Measurements from ENCODE around the gene AP2A2. TPM values are rescaled to one million over a fixed set of nuclear protein-coding genes. Genes with fewer than 3 reads are reported as not detected.
A peak's percentile ranks its signal among the peaks of the same experiment; 100 is the strongest.

The AP2A2 gene
- total RNA-seq, 1 experiment from 2014 or later, result 39.4 TPM

GRCh38 chr11:1041149-1041467 lies 115.4 kb downstream of the AP2A2 start:
- Histone ChIP-seq H3F3A (ENCODE audit: insufficient read depth, low read depth) (no peaks in the 10 kb centered on the region; the same call in 1 of the 2 replicates), H3K79me2 (ENCODE audit: low read depth) (no peaks in the 10 kb centered on the region), H3K9me3 (ENCODE audit: insufficient read depth, low read depth) (no peaks in the 10 kb centered on the region), H3K27me3 (ENCODE audit: insufficient read depth, low read depth) (no peaks in the 10 kb centered on the region), H3K4me1 (replicated peaks; ENCODE audit: insufficient read depth) (peaks cover 34% of the 10 kb centered on the region), H3K36me3 (ENCODE audit: low read depth) (no peaks in the 10 kb centered on the region), H2AFZ (no peak overlapping the region), H3K4me2 (peak overlapping the region; percentile 66), H3K9me2 (ENCODE audit: insufficient read depth) (no peaks in the 10 kb centered on the region), H3K27ac (peak overlapping the region; percentile 59), H3K4me3 (no peak overlapping the region; the same call in 1 of the 2 replicates), H4K20me1 (ENCODE audit: insufficient read depth) (no peaks in the 10 kb centered on the region)
- no peak for DNase-seq
- BruUV-seq (replicated peaks), result no TSS peak
- POLR2A ChIA-PET (ENCODE audit: unreplicated experiment), result interaction anchor here (0.6 kb wide), 1 partner anchor 130 kb away, joined by 6 read pairs; the partner anchor contains the start of gene CHID1
- intact Hi-C loops (cut with micrococcal nuclease; ENCODE audit: unreplicated experiment), result loop anchor here (5.0 kb wide), 1 partner anchor 129 kb away; the partner anchor contains the start of gene CHID1
- CTCF ChIA-PET, result interaction anchor here (0.5 kb wide), 1 partner anchor 116 kb away, joined by 4 read pairs; no protein-coding TSS in a partner anchor
- TF ChIP-seq EZH2 (IDR thresholded peaks at IDR 0.05; ENCODE audit: low read depth) (no peak), CTCF (conservative IDR thresholded peaks at IDR 0.05) (no peak)

DNA sequence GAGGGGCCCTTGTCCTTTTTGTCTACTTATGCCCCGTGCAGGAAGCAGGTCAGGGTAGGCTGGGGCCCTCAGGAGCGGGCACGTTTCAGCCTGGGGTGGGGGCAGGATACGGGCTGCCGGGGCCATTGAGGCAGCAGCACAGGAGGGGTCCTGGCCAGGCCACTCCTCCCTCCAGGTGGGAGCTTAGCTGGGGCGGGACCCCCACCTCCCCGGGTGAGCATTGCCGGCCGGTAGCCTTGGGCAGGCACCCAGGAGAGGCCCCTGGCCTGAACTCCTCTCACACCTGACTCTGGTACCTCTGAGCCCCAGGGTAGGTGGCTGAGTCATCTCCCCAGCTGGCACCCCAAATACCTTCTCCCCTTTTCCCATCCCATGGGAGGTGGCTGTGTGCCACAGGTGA lies 115.8 kb downstream of the AP2A2 start:
- Histone ChIP-seq H3K27ac (peak overlapping the region; percentile 59), H3K36me3 (ENCODE audit: low read depth) (no peaks in the 10 kb centered on the region), H3K9me3 (ENCODE audit: insufficient read depth, low read depth) (no peaks in the 10 kb centered on the region), H3K4me1 (replicated peaks; ENCODE audit: insufficient read depth) (peaks cover 34% of the 10 kb centered on the region), H4K20me1 (ENCODE audit: insufficient read depth) (no peaks in the 10 kb centered on the region), H3K4me2 (peak overlapping the region; percentile 66), H2AFZ (no peak overlapping the region), H3K4me3 (peak overlapping the region; percentile 18; the same call in 1 of the 2 replicates), H3K79me2 (ENCODE audit: low read depth) (no peaks in the 10 kb centered on the region), H3F3A (ENCODE audit: insufficient read depth, low read depth) (no peaks in the 10 kb centered on the region; the same call in 1 of the 2 replicates), H3K9me2 (ENCODE audit: insufficient read depth) (no peaks in the 10 kb centered on the region), H3K27me3 (ENCODE audit: insufficient read depth, low read depth) (no peaks in the 10 kb centered on the region)
- no TSS peak for BruUV-seq (replicated peaks)
- TF ChIP-seq EZH2 (IDR thresholded peaks at IDR 0.05; ENCODE audit: low read depth) (no peak), CTCF (conservative IDR thresholded peaks at IDR 0.05) (no peak)
- intact Hi-C loops (cut with micrococcal nuclease; ENCODE audit: unreplicated experiment), result loop anchor here (5.0 kb wide), 1 partner anchor 129 kb away; the partner anchor contains the start of gene CHID1
- peak; percentile 43 to 65 for DNase-seq
- CTCF ChIA-PET, result interaction anchor here (0.5 kb wide), 1 partner anchor 116 kb away, joined by 4 read pairs; no protein-coding TSS in a partner anchor
- POLR2A ChIA-PET (ENCODE audit: unreplicated experiment), result no interaction called here

GRCh38 chr11:1041936-1042608 lies 116.4 kb downstream of the AP2A2 start:
- no peaks in the 10 kb centered on the region for H4K20me1 ChIP-seq (ENCODE audit: insufficient read depth)
- intact Hi-C loops (cut with micrococcal nuclease; ENCODE audit: unreplicated experiment), result loop anchor here (5.0 kb wide), 1 partner anchor 130 kb away; the partner anchor contains the start of gene CHID1
- peak overlapping the region; percentile 18; the same call in 1 of the 2 replicates for H3K4me3 ChIP-seq
- peak overlapping the region; percentile 66 for H3K4me2 ChIP-seq
- CTCF ChIA-PET, result interaction anchor here (0.5 kb wide), 1 partner anchor 117 kb away, joined by 4 read pairs; no protein-coding TSS in a partner anchor
- H3K27ac ChIP-seq, result peak overlapping the region; percentile 59; the same call in 1 of the 2 replicates
- H3K79me2 ChIP-seq (ENCODE audit: low read depth), result no peaks in the 10 kb centered on the region
- TF ChIP-seq EZH2 (IDR thresholded peaks at IDR 0.05; ENCODE audit: low read depth), result no peak
- TF ChIP-seq CTCF (conservative IDR thresholded peaks at IDR 0.05), result no peak
- no peaks in the 10 kb centered on the region for H3K36me3 ChIP-seq (ENCODE audit: low read depth)
- no peaks in the 10 kb centered on the region for H3K9me3 ChIP-seq (ENCODE audit: insufficient read depth, low read depth)
- DNase-seq, result peak; percentile 49
- H3K4me1 ChIP-seq (replicated peaks; ENCODE audit: insufficient read depth), result peaks cover 34% of the 10 kb centered on the region
- H3F3A ChIP-seq (ENCODE audit: insufficient read depth, low read depth), result no peaks in the 10 kb centered on the region; the same call in 1 of the 2 replicates
- no peaks in the 10 kb centered on the region for H3K9me2 ChIP-seq (ENCODE audit: insufficient read depth)
- H2AFZ ChIP-seq, result no peak overlapping the region
- POLR2A ChIA-PET (ENCODE audit: unreplicated experiment), result no interaction called here
- BruUV-seq (replicated peaks), result no TSS peak
- no peaks in the 10 kb centered on the region for H3K27me3 ChIP-seq (ENCODE audit: insufficient read depth, low read depth)

Data from PC-9 (cell line).